GM12872 (cell line): ENCODE data around the gene SLC39A11.

ENCODE experiments used
- CTCF ChIP-seq: IDR thresholded peaks from 3 replicates; pipeline ENCODE4 v1.5.1; 2011; ENCODE audit warnings: low read depth, mild to moderate bottlenecking, low read length, moderate library complexity; ENCODE audit not compliant: insufficient read depth

SLC39A11 gene

GRCh38 chr17:72772331-72772821, 320.1 kb downstream of the SLC39A11 start:
- no peak for TF ChIP-seq CTCF

GRCh38 chr17:72771734-72772133, 320.8 kb downstream of the SLC39A11 start:
- TF ChIP-seq CTCF = no peak

- no peak for TF ChIP-seq CTCF
Measured at GRCh38 chr17:72766761-72767356, 325.6 kb downstream of the SLC39A11 start.

- TF ChIP-seq CTCF = no peak
Measured at GRCh38 chr17:72765368-72766153, 326.9 kb downstream of the SLC39A11 start.

GRCh38 chr17:72764632-72765041, 327.9 kb downstream of the SLC39A11 start:
- no peak for TF ChIP-seq CTCF

- TF ChIP-seq CTCF = no peak
Measured at GRCh38 chr17:72763981-72764380, 328.5 kb downstream of the SLC39A11 start.

GRCh38 chr17:72761431-72761830, 331.1 kb downstream of the SLC39A11 start:
- no peak for TF ChIP-seq CTCF
